Glutamatergic neuron (in vitro differentiated cells): ENCODE measurements around the gene IL17RE. TPM values are rescaled to one million over a fixed set of nuclear protein-coding genes. Genes with fewer than 3 reads are reported as not detected.

Experiments used
- DNase-seq: peaks from one replicate; pipeline ENCODE4 v3.0.0; 2022
- H3K27ac Mint-ChIP-seq: one replicate; pipeline ENCODE4 v1.8.0; 2020; ENCODE audit warnings: mild to moderate bottlenecking, mixed read lengths, inconsistent platforms; ENCODE audit not compliant: unreplicated experiment
- H3K27me3 Mint-ChIP-seq: one replicate; pipeline ENCODE4 v1.8.0; 2020; ENCODE audit warnings: mild to moderate bottlenecking, moderate library complexity, mixed read lengths, inconsistent platforms; ENCODE audit not compliant: unreplicated experiment
- H3K36me3 Mint-ChIP-seq: one replicate; pipeline ENCODE4 v1.8.0; 2020; ENCODE audit warnings: mild to moderate bottlenecking, mixed read lengths, inconsistent platforms; ENCODE audit not compliant: unreplicated experiment
- H3K4me1 Mint-ChIP-seq: one replicate; pipeline ENCODE4 v1.8.0; 2020; ENCODE audit warnings: mild to moderate bottlenecking, low read depth, mixed read lengths, inconsistent platforms; ENCODE audit not compliant: unreplicated experiment
- H3K4me3 Mint-ChIP-seq: one replicate; pipeline ENCODE4 v1.8.0; 2020; ENCODE audit warnings: mild to moderate bottlenecking, mixed read lengths, inconsistent platforms; ENCODE audit not compliant: unreplicated experiment
- H3K9me3 Mint-ChIP-seq: one replicate; pipeline ENCODE4 v1.8.0; 2020; ENCODE audit warnings: mild to moderate bottlenecking, moderate library complexity, mixed read lengths, inconsistent platforms; ENCODE audit not compliant: unreplicated experiment
- CTCF ChIP-seq: fragments of 200-600 bp; sonication (generic); IDR thresholded peaks from one replicate; pipeline ENCODE4 v1.5.0; 2021; ENCODE audit not compliant: partially characterized antibody, unreplicated experiment
- total RNA-seq: library from RNA; stranded (reverse); fragmentation: NEBNext Ultra II Directional; extraction: Animal tissue kit (Norgen Biotek cat#: 25700); gene quantifications from one replicate; pipeline ENCODE4 v1.2.1, GENCODE V29; 2021; ENCODE audit not compliant: unreplicated experiment

The IL17RE gene
- total RNA-seq, 1 donor from 2014 or later = 3.9 TPM

GRCh38 chr3:9876991-9877390 lies 25.7 kb upstream of the IL17RE start:
- Mint-ChIP-seq H3K4me1 (no peaks in the 10 kb centered on the region), H3K27me3 (no peaks in the 10 kb centered on the region), H3K27ac (no peak overlapping the region), H3K9me3 (no peaks in the 10 kb centered on the region), H3K4me3 (no peak overlapping the region), H3K36me3 (no peaks in the 10 kb centered on the region)
- no peak for DNase-seq
- no peak for TF ChIP-seq CTCF

- DNase-seq = no peak
- no peaks in the 10 kb centered on the region for H3K4me1 Mint-ChIP-seq
- H3K4me3 Mint-ChIP-seq = no peak overlapping the region
- no peaks in the 10 kb centered on the region for H3K36me3 Mint-ChIP-seq
- H3K9me3 Mint-ChIP-seq = no peaks in the 10 kb centered on the region
- no peak for TF ChIP-seq CTCF
- no peak overlapping the region for H3K27ac Mint-ChIP-seq
- H3K27me3 Mint-ChIP-seq = no peaks in the 10 kb centered on the region
Measured at GRCh38 chr3:9878700-9879099, 23.9 kb upstream of the IL17RE start.

- H3K4me3 Mint-ChIP-seq = no peak within 1 kb of the TSS
- no peak within 1 kb of the TSS for H3K27ac Mint-ChIP-seq
- no peak for DNase-seq
- no peaks in the 10 kb centered on the region for H3K9me3 Mint-ChIP-seq
- no peaks in the 10 kb centered on the region for H3K36me3 Mint-ChIP-seq
- no peaks in the 10 kb centered on the region for H3K4me1 Mint-ChIP-seq
- no peaks in the 10 kb centered on the region for H3K27me3 Mint-ChIP-seq
- no peak for TF ChIP-seq CTCF
Measured at GRCh38 chr3:9879830-9880549, 22.7 kb upstream of the IL17RE start, which contains the start of gene CIDEC. TSS of gene CIDEC (minus strand) at chr3:9880253. CDS start at chr3:9878486, 1,767 bp downstream.

- Mint-ChIP-seq H3K27ac (no peak overlapping the region), H3K27me3 (no peaks in the 10 kb centered on the region), H3K4me1 (no peaks in the 10 kb centered on the region), H3K36me3 (no peaks in the 10 kb centered on the region), H3K9me3 (no peaks in the 10 kb centered on the region), H3K4me3 (no peak overlapping the region)
- DNase-seq = no peak
- TF ChIP-seq CTCF = no peak
Measured at GRCh38 chr3:9881441-9881840, 21.2 kb upstream of the IL17RE start.

GRCh38 chr3:9883706-9884554 lies 18.7 kb upstream of the IL17RE start:
- DNase-seq = no peak
- H3K36me3 Mint-ChIP-seq = no peaks in the 10 kb centered on the region
- no peak for TF ChIP-seq CTCF
- no peak overlapping the region for H3K27ac Mint-ChIP-seq
- H3K4me1 Mint-ChIP-seq = peaks cover 2% of the 10 kb centered on the region
- H3K27me3 Mint-ChIP-seq = no peaks in the 10 kb centered on the region
- H3K9me3 Mint-ChIP-seq = no peaks in the 10 kb centered on the region
- no peak overlapping the region for H3K4me3 Mint-ChIP-seq
